Choroid plexus epithelial cell (primary cell): ENCODE results near the gene VSTM2B.
A peak's percentile ranks its signal among the peaks of the same experiment; 100 is the strongest.

Source experiments
- DNase-seq: peaks from one replicate; pipeline ENCODE4 v3.0.0-alpha.2; 2010; ENCODE audit warnings: low read depth
- H3K4me3 ChIP-seq: 2 replicates; pipeline ENCODE4 v1.5.1; 2011; ENCODE audit warnings: low read depth, mild to moderate bottlenecking, control low read depth, low read length, moderate library complexity
- TF ChIP-seq, protein P1 (sequence below): conservative IDR thresholded peaks from 2 replicates; pipeline ENCODE4 v1.5.1; 2011; ENCODE audit warnings: low read depth, mild to moderate bottlenecking, control low read depth, inconsistent platforms, low read length, moderate library complexity

The VSTM2B gene

DNA sequence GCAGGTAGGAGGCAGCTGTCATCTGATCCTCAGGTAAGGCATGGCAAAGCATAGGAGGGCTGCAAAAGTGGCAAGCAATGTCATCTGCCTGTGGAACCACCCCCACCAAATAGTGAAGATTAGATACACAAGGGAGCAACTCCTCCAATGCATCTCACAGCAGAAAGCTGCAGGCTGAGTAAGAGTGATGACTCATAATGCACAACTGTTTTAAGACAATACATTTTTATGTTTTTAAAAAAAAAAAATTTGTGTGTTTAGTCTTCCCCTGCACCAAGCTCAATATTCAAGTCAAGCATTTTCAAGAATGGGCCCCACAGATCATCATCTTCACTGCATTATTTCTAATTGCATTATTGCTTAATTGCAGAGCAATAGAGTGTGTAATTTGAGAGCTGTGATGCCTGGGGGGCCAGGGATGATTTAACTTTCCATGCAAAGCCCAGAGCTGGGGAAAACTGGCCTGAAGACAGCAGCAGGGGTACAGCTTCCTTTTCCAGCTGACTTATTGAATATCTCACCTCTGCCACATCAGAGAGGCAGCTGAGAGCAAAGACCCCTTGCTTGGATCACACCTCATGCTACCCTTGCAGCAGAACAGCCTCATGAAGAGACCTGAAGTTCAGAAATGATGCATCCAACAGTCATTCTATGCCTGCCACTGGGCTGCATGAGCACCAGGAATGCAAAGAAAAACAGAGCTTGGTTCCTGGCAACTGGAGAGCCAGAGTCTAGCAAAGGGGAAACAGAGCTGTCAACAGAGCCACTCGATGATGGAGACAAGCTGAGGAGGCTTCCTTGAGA lies 57.6 kb downstream of the VSTM2B start:
- H3K4me3 ChIP-seq, result no peak overlapping the region
- TF ChIP-seq, protein P1, sequence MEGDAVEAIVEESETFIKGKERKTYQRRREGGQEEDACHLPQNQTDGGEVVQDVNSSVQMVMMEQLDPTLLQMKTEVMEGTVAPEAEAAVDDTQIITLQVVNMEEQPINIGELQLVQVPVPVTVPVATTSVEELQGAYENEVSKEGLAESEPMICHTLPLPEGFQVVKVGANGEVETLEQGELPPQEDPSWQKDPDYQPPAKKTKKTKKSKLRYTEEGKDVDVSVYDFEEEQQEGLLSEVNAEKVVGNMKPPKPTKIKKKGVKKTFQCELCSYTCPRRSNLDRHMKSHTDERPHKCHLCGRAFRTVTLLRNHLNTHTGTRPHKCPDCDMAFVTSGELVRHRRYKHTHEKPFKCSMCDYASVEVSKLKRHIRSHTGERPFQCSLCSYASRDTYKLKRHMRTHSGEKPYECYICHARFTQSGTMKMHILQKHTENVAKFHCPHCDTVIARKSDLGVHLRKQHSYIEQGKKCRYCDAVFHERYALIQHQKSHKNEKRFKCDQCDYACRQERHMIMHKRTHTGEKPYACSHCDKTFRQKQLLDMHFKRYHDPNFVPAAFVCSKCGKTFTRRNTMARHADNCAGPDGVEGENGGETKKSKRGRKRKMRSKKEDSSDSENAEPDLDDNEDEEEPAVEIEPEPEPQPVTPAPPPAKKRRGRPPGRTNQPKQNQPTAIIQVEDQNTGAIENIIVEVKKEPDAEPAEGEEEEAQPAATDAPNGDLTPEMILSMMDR, result no peak
- DNase-seq, result peak; percentile 24

- TF ChIP-seq, protein P1, result no peak
- DNase-seq, result no peak
These were observed 60.6 kb downstream of the VSTM2B start for GRCh38 chr19:29586401-29586800.

DNA sequence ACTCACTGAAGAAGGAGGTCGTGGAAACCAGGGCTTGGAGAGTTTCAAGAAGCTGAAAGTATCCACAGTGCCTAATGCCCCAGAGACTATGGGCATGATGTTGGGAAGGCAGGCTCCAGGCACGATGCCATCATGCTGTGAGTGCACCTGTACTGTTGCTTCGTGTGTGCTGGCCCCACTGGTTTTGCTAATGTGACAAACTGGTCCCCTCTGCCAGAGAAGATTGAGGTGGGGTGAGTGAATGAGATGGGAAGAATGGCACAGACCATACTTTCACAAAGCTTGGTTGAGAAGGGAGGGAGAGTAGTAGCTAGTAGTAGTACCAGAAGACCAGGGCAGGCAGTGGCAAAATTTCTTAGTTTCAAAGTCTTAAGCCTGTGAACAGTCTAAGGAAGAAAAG lies 61.3 kb downstream of the VSTM2B start:
- TF ChIP-seq, protein P1, result no peak
- no peak overlapping the region for H3K4me3 ChIP-seq
- DNase-seq, result no peak

More at GRCh38 chr19:29586401-29586800, 60.6 kb downstream of the VSTM2B start:
- H3K4me3 ChIP-seq, result no peak overlapping the region

DNA sequence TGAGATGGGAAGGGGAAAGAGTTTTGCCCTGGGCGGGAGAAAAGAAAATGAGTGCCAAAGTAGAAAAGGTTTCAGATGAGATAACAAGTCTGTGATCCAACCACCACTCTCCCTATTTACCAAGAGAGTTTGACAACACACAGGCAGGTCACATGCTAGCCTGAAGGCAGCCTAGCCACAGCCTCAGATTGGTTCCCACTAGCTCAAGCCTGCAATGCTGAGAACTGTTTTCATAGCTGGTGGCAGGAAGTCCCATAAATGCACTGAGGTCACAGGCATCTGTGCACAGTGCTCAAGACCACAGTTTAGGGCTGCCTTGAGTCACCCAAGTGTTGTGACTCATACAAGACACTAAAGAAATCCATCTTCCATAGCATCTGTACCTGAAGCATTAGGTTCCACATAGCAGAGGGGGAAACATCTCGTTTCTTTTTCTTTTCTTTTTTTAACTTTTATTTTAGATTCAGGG lies 61.8 kb downstream of the VSTM2B start:
- H3K4me3 ChIP-seq, result no peak overlapping the region
- TF ChIP-seq, protein P1, result no peak
- no peak for DNase-seq

DNA sequence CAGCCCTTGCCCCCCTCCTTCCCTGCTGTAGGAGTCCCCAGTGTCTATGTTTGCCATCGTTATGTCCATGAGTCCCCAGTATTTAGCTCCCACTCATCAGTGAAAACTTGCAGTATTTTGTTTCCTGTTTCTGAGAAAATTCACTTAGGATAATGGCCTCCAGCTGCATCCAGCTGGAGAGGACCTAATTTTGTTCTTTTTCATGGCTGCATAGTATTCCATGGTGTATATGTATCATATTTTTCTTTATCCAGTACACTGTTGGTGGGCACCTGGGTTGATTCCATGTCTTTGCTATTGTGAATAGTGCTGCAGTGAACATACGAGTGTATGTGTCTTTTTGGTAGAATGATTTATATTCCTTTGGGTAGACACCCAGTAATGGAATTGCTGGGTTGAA lies 62.3 kb downstream of the VSTM2B start:
- DNase-seq, result no peak
- TF ChIP-seq, protein P1, result no peak
- H3K4me3 ChIP-seq, result no peak overlapping the region

- H3K4me3 ChIP-seq, result no peak overlapping the region
- TF ChIP-seq, protein P1, result no peak
- DNase-seq, result no peak
These were observed 64.5 kb downstream of the VSTM2B start for GRCh38 chr19:29590278-29590677.

- H3K4me3 ChIP-seq, result no peak overlapping the region
- TF ChIP-seq, protein P1, result no peak
- no peak for DNase-seq
These were observed 65.9 kb downstream of the VSTM2B start for GRCh38 chr19:29591670-29592069.
